H9 (cell line): ENCODE results near the gene EXOC5. TPM values are rescaled to one million over a fixed set of nuclear protein-coding genes. Genes with fewer than 3 reads are reported as not detected.
A peak's percentile ranks its signal among the peaks of the same experiment; 100 is the strongest.

Source experiments
- DNase-seq: peaks from one replicate; pipeline ENCODE4 v3.0.0-alpha.2; 2017
- H2AFZ ChIP-seq: one replicate; pipeline ENCODE4 v1.6.1; 2013; ENCODE audit warnings: mild to moderate bottlenecking, low read length, control low read depth, moderate library complexity
- H2AK5ac ChIP-seq: 2 replicates; pipeline ENCODE4 v1.6.1; 2013; ENCODE audit warnings: low read length, control low read depth, mixed read lengths; ENCODE audit not compliant: insufficient read length
- H2BK120ac ChIP-seq: one replicate; pipeline ENCODE4 v1.6.1; 2013; ENCODE audit warnings: low read depth, mild to moderate bottlenecking, low read length, control low read depth, inconsistent platforms; ENCODE audit not compliant: poor library complexity, severe bottlenecking
- H2BK12ac ChIP-seq: 2 replicates; pipeline ENCODE4 v1.6.1; 2013; ENCODE audit warnings: low read length, control low read depth, mixed read lengths, low read depth; ENCODE audit not compliant: insufficient read length
- H2BK15ac ChIP-seq: 2 replicates; pipeline ENCODE4 v1.6.1; 2013; ENCODE audit warnings: low read depth, low read length, control low read depth
- H2BK20ac ChIP-seq: one replicate; pipeline ENCODE4 v1.6.1; 2013; ENCODE audit warnings: low read depth, mild to moderate bottlenecking, low read length, control low read depth, inconsistent platforms; ENCODE audit not compliant: poor library complexity, severe bottlenecking
- H2BK5ac ChIP-seq: 2 replicates; pipeline ENCODE4 v1.6.1; 2013; ENCODE audit warnings: low read length, control low read depth, mixed read lengths; ENCODE audit not compliant: insufficient read length
- H3K14ac ChIP-seq: 2 replicates; pipeline ENCODE4 v1.6.1; 2013; ENCODE audit warnings: low read length, control low read depth; ENCODE audit not compliant: insufficient read depth
- H3K18ac ChIP-seq: 2 replicates; pipeline ENCODE4 v1.6.1; 2013; ENCODE audit warnings: low read depth, mild to moderate bottlenecking, mixed read lengths, low read length, control low read depth; ENCODE audit not compliant: insufficient read length
- H3K23ac ChIP-seq: 2 replicates; pipeline ENCODE4 v1.6.1; 2013; ENCODE audit warnings: low read length, control low read depth, mixed read lengths, low read depth; ENCODE audit not compliant: insufficient read length
- H3K23me2 ChIP-seq: 2 replicates; pipeline ENCODE4 v1.6.1; 2013; ENCODE audit warnings: low read depth, mild to moderate bottlenecking, mixed read lengths, low read length, control low read depth; ENCODE audit not compliant: insufficient read length, poor library complexity, severe bottlenecking
- H3K27ac ChIP-seq: 2 replicates; pipeline ENCODE4 v1.5.1; 2013; ENCODE audit warnings: low read length, control low read depth, mixed read lengths, low read depth; ENCODE audit not compliant: insufficient read length
- H3K27me3 ChIP-seq: 2 replicates; pipeline ENCODE4 v1.6.1; 2013; ENCODE audit warnings: low read length, control low read depth, inconsistent platforms; ENCODE audit not compliant: insufficient read depth
- H3K4ac ChIP-seq: 2 replicates; pipeline ENCODE4 v1.6.1; 2013; ENCODE audit warnings: low read depth, mild to moderate bottlenecking, control low read depth, inconsistent platforms, low read length, moderate library complexity
- H3K4me1 ChIP-seq: 2 replicates; pipeline ENCODE4 v1.6.1; 2013; ENCODE audit warnings: low read length, control low read depth, inconsistent platforms; ENCODE audit not compliant: insufficient read depth
- H3K4me2 ChIP-seq: 2 replicates; pipeline ENCODE4 v1.6.1; 2013; ENCODE audit warnings: low read length, control low read depth, mixed read lengths; ENCODE audit not compliant: insufficient read length, insufficient read depth
- H3K56ac ChIP-seq: 2 replicates; pipeline ENCODE4 v1.6.1; 2013; ENCODE audit warnings: low read depth, mild to moderate bottlenecking, mixed read lengths, low read length, control low read depth; ENCODE audit not compliant: insufficient read length
- H3K79me1 ChIP-seq: 2 replicates; pipeline ENCODE4 v1.6.1; 2013; ENCODE audit warnings: low read depth, mild to moderate bottlenecking, moderate library complexity, low read length, control low read depth, inconsistent platforms; ENCODE audit not compliant: insufficient read depth, poor library complexity, severe bottlenecking
- H3K79me2 ChIP-seq: 2 replicates; pipeline ENCODE4 v1.6.1; 2013; ENCODE audit warnings: low read length, control low read depth, inconsistent platforms; ENCODE audit not compliant: insufficient read depth
- H3K9ac ChIP-seq: 2 replicates; pipeline ENCODE4 v1.6.1; 2013; ENCODE audit warnings: low read length, control low read depth, mixed read lengths; ENCODE audit not compliant: insufficient read length; ENCODE audit errors: extremely low read depth
- H3K9me3 ChIP-seq: one replicate; pipeline ENCODE4 v1.6.1; 2013; ENCODE audit warnings: low read depth, low read length, inconsistent platforms; ENCODE audit not compliant: control insufficient read depth
- H3T11ph ChIP-seq: one replicate; pipeline ENCODE4 v1.6.1; 2013; ENCODE audit warnings: mild to moderate bottlenecking, low read length, control low read depth, inconsistent platforms
- H4K20me1 ChIP-seq: one replicate; pipeline ENCODE4 v1.6.1; 2013; ENCODE audit not compliant: control insufficient read depth, insufficient read length, insufficient read depth
- H4K5ac ChIP-seq: 2 replicates; pipeline ENCODE4 v1.6.1; 2013; ENCODE audit warnings: low read depth, mild to moderate bottlenecking, mixed read lengths, low read length, control low read depth; ENCODE audit not compliant: insufficient read length
- H4K8ac ChIP-seq: replicated peaks from 2 replicates; pipeline ENCODE4 v1.6.1; 2013; ENCODE audit warnings: low read length, control low read depth, mixed read lengths, low read depth; ENCODE audit not compliant: insufficient read length
- H4K91ac ChIP-seq: 2 replicates; pipeline ENCODE4 v1.6.1; 2013; ENCODE audit warnings: low read depth, mild to moderate bottlenecking, moderate library complexity, mixed read lengths, low read length, control low read depth; ENCODE audit not compliant: insufficient read length
- H3K27ac Mint-ChIP-seq, 3 experiments: 2 replicates in 2 of 3; 3 replicates in 1 of 3; pipeline ENCODE4 v1.8.0; 2020 to 2021; ENCODE audit warnings: mixed read lengths in 3 of 3, mild to moderate bottlenecking in 1 of 3, moderate library complexity in 1 of 3
- H3K27me3 Mint-ChIP-seq: 2 replicates; pipeline ENCODE4 v1.8.0; 2021; ENCODE audit warnings: low read depth, mild to moderate bottlenecking, moderate library complexity, mixed read lengths
- H3K36me3 Mint-ChIP-seq, 3 experiments: 2 replicates in 2 of 3; 3 replicates in 1 of 3; pipeline ENCODE4 v1.8.0; 2020 to 2021; ENCODE audit warnings: low read depth in 3 of 3, mixed read lengths in 3 of 3; ENCODE audit not compliant: insufficient read depth in 1 of 3
- H3K4me1 Mint-ChIP-seq, 2 experiments: 2 replicates each; pipeline ENCODE4 v1.8.0; 2020; ENCODE audit warnings: mixed read lengths in 2 of 2
- H3K4me3 Mint-ChIP-seq, 2 experiments: 2 replicates in 1 of 2; 3 replicates in 1 of 2; pipeline ENCODE4 v1.8.0; 2020 to 2021; ENCODE audit warnings: mild to moderate bottlenecking in 2 of 2, mixed read lengths in 2 of 2, moderate library complexity in 1 of 2
- H3K9me3 Mint-ChIP-seq, 2 experiments: 2 replicates in 1 of 2; 3 replicates in 1 of 2; pipeline ENCODE4 v1.8.0; 2020; ENCODE audit warnings: mild to moderate bottlenecking in 2 of 2, mixed read lengths in 2 of 2, moderate library complexity in 1 of 2
- CTCF ChIP-seq: fragments of 200-600 bp; sonication (generic); conservative IDR thresholded peaks from 3 replicates; pipeline ENCODE4 v1.8.0; 2021; ENCODE audit warnings: antibody characterized with exemption, mild to moderate bottlenecking
- WGBS: extraction: QIAGEN DNeasy Blood & Tissue Kit; methylation state at CpG from one replicate; pipeline ENCODE4 v1.1.7; 2013; ENCODE audit warnings: missing lambda C conversion rate, low lambda C conversion rate, mixed read lengths; ENCODE audit not compliant: insufficient read length; ENCODE audit errors: extremely low coverage; 5-methylcytosine and 5-hydroxymethylcytosine counted together
- total RNA-seq: library from RNA; stranded (reverse); gene quantifications from 2 replicates; pipeline ENCODE4 v1.2.1, GENCODE V29; 2021

Gene EXOC5
- total RNA-seq, 1 experiment from 2014 or later: 92.9 TPM

DNA sequence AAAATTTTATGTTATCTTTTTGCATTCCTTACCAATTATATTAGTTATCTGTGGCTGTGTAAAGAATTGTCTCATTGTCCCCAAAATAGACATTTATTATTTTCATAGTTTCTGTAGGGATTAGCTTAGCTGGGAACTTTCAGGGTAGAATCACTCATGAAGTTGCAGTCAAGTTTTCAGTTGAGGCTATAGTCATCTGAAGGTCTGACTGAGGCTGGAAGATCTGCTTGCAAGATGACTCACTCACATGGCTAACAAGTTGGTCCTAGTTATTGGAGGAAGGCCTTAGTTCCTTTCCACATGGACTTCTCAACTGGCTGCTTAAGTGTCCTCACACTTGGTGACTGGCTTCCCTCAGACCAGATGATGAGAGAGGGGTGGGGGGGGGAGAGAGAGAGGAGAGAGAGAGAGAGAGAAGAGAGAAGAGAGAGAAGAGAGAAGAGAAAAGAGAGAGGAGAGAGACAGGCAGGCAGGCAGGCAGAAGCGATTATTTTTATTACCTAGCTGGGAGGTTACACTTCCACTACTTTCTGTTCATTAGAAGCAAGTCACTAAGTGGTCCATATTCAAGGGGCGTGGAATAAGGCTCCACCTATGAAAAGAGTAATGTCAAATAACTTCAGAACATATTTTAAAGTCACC lies 6.4 kb upstream of the EXOC5 start:
- Histone ChIP-seq H3K27ac (no peak overlapping the region), H3T11ph (no peak overlapping the region), H2BK15ac (peak overlapping the region; percentile 94; the same call in 1 of the 2 replicates), H2AK5ac (no peak overlapping the region), H3K79me1 (peaks cover 5% of the 10 kb centered on the region), H3K4ac (no peak overlapping the region), H2BK20ac (no peak overlapping the region), H3K14ac (no peak overlapping the region), H3K23me2 (no peaks in the 10 kb centered on the region), H3K27me3 (no peaks in the 10 kb centered on the region), H3K56ac (no peak overlapping the region), H3K23ac (no peak overlapping the region), H4K91ac (no peak overlapping the region), H3K9me3 (no peaks in the 10 kb centered on the region), H2BK120ac (no peak overlapping the region), H4K8ac (no peak overlapping the region), H3K79me2 (peaks cover 13% of the 10 kb centered on the region; the same call in 1 of the 2 replicates), H2BK12ac (no peak overlapping the region), H3K18ac (no peak overlapping the region), H2AFZ (no peak overlapping the region), H4K20me1 (no peaks in the 10 kb centered on the region), H3K4me2 (no peak overlapping the region), H2BK5ac (no peak overlapping the region), H3K9ac (no peak overlapping the region), H3K4me1 (no peaks in the 10 kb centered on the region), H4K5ac (no peak overlapping the region)
- Mint-ChIP-seq H3K27ac (peak overlapping the region in 1 of 3 experiments; percentile 39; a peak in 1 of 7 replicates), H3K27me3 (no peaks in the 10 kb centered on the region), H3K36me3 (peaks cover 2 to 26% (median 23%) of the 10 kb centered on the region in 3 experiments; a peak in 5 of 7 replicates), H3K4me3 (no peak overlapping the region), H3K9me3 (no peaks in the 10 kb centered on the region), H3K4me1 (peaks cover 9 to 11% of the 10 kb centered on the region in 2 experiments)
- no peak for TF ChIP-seq CTCF
- DNase-seq: no peak
- no CpG with 5 or more reads among the region's 2 CpGs for WGBS
